ENCODE measurements around the gene IVD. TPM values are rescaled to one million over a fixed set of nuclear protein-coding genes. Genes with fewer than 3 reads are reported as not detected.

Gene IVD
- total RNA-seq, 4 donors from 2014 or later = 27.4 to 34.1 (median 29.1) TPM

- peaks cover 0 to 17% of the 10 kb centered on the region in 2 donors for H3K36me3 ChIP-seq
- H3K4me3 ChIP-seq = no peak overlapping the region
- H3K27ac ChIP-seq = peak overlapping the region; percentile 24 to 56 (median 47)
- H3K27me3 ChIP-seq = no peaks in the 10 kb centered on the region
- peaks cover 18 to 23% of the 10 kb centered on the region in 2 donors for H3K4me1 ChIP-seq
- intact Hi-C loops (cut with DNase I; ENCODE audit: low total_unique reads) (no loop called here), in situ Hi-C loops (cut with MboI; ENCODE audit: low sequenced_read_pairs in 4 of 4) (loop anchor here (5.0 to 25.0 kb wide), 8 partner anchors 76 to 383 kb away; partner anchors contain the start of genes ANKRD63 (in 1 of the 4), CCDC9B (in 1 of the 4) and SRP14 (in 1 of the 4))
- no peak for ATAC-seq
- DNase-seq = no peak
- H3K9me3 ChIP-seq = no peaks in the 10 kb centered on the region
- TF ChIP-seq CTCF (IDR thresholded peaks at IDR 0.05 in 4 of 5, conservative IDR thresholded peaks at IDR 0.05 in 1 of 5) (no peak), POLR2A (IDR thresholded peaks at IDR 0.05) (no peak)
Measured at GRCh38 chr15:40420793-40421192, 15.2 kb downstream of the IVD start.

GRCh38 chr15:40421246-40422157, 15.9 kb downstream of the IVD start:
- peak overlapping the region in 2 of 4 donors; percentile 1 to 18 for H3K4me3 ChIP-seq
- no peaks in the 10 kb centered on the region for H3K9me3 ChIP-seq
- no peaks in the 10 kb centered on the region for H3K27me3 ChIP-seq
- in situ Hi-C loops (cut with MboI; ENCODE audit: low sequenced_read_pairs in 4 of 4) (loop anchor here (5.0 to 25.0 kb wide), 8 partner anchors 77 to 384 kb away; partner anchors contain the start of genes ANKRD63 (in 1 of the 4), CCDC9B (in 1 of the 4) and SRP14 (in 1 of the 4)), intact Hi-C loops (cut with DNase I; ENCODE audit: low total_unique reads) (loop anchor here (1.0 to 2.0 kb wide), 4 partner anchors 53 to 142 kb away; partner anchors contain the start of gene INAFM2)
- TF ChIP-seq POLR2A (IDR thresholded peaks at IDR 0.05) (no peak), CTCF (IDR thresholded peaks at IDR 0.05 in 4 of 5, conservative IDR thresholded peaks at IDR 0.05 in 1 of 5) (peak; percentile 95 to 99 (median 98))
- DNase-seq (peak; percentile 51 to 61), ATAC-seq (peak; percentile 83 to 87)
- peak overlapping the region in 1 of 4 donors; percentile 43 for H3K27ac ChIP-seq
- H3K36me3 ChIP-seq = peaks cover 0 to 9% of the 10 kb centered on the region in 2 donors
- H3K4me1 ChIP-seq = peaks cover 18 to 23% of the 10 kb centered on the region in 2 donors

- Histone ChIP-seq H3K4me3 (no peak overlapping the region), H3K27me3 (no peaks in the 10 kb centered on the region), H3K36me3 (no peaks in the 10 kb centered on the region), H3K9me3 (no peaks in the 10 kb centered on the region), H3K4me1 (peaks cover 18 to 23% of the 10 kb centered on the region in 2 donors), H3K27ac (no peak overlapping the region)
- intact Hi-C loops (cut with DNase I; ENCODE audit: low total_unique reads) = no loop called here
- TF ChIP-seq POLR2A (IDR thresholded peaks at IDR 0.05) (no peak), CTCF (IDR thresholded peaks at IDR 0.05 in 4 of 5, conservative IDR thresholded peaks at IDR 0.05 in 1 of 5) (no peak)
- ATAC-seq = no peak
- in situ Hi-C loops (cut with MboI; ENCODE audit: low sequenced_read_pairs in 4 of 4) = loop anchor here (5.0 to 25.0 kb wide), 8 partner anchors 80 to 387 kb away; partner anchors contain the start of genes ANKRD63 (in 1 of the 4), CCDC9B (in 1 of the 4) and SRP14 (in 1 of the 4)
- DNase-seq = no peak
Measured at GRCh38 chr15:40424483-40425115, 19.0 kb downstream of the IVD start.

GRCh38 chr15:40425681-40426080, 20.1 kb downstream of the IVD start:
- no peak overlapping the region for H3K27ac ChIP-seq
- in situ Hi-C loops (cut with MboI; ENCODE audit: low sequenced_read_pairs in 4 of 4) = loop anchor here in 3 of 4 donors (10.0 kb wide), 5 partner anchors 81 to 211 kb away; partner anchors contain the start of genes ANKRD63 (in 1 of the 3) and CCDC9B (in 1 of the 3)
- TF ChIP-seq POLR2A (IDR thresholded peaks at IDR 0.05) (no peak), CTCF (IDR thresholded peaks at IDR 0.05 in 4 of 5, conservative IDR thresholded peaks at IDR 0.05 in 1 of 5) (no peak)
- peaks cover 14 to 16% of the 10 kb centered on the region in 2 donors for H3K4me1 ChIP-seq
- no peaks in the 10 kb centered on the region for H3K9me3 ChIP-seq
- intact Hi-C loops (cut with DNase I; ENCODE audit: low total_unique reads) = no loop called here
- DNase-seq = no peak
- ATAC-seq = no peak
- H3K27me3 ChIP-seq = no peaks in the 10 kb centered on the region
- H3K4me3 ChIP-seq = no peak overlapping the region
- H3K36me3 ChIP-seq = no peaks in the 10 kb centered on the region
